Measurements from ENCODE around the gene FBN1. TPM values are rescaled to one million over a fixed set of nuclear protein-coding genes. Genes with fewer than 3 reads are reported as not detected.

FBN1 gene
- total RNA-seq, 4 donors from 2014 or later = 153 to 266 (median 203) TPM

DNA sequence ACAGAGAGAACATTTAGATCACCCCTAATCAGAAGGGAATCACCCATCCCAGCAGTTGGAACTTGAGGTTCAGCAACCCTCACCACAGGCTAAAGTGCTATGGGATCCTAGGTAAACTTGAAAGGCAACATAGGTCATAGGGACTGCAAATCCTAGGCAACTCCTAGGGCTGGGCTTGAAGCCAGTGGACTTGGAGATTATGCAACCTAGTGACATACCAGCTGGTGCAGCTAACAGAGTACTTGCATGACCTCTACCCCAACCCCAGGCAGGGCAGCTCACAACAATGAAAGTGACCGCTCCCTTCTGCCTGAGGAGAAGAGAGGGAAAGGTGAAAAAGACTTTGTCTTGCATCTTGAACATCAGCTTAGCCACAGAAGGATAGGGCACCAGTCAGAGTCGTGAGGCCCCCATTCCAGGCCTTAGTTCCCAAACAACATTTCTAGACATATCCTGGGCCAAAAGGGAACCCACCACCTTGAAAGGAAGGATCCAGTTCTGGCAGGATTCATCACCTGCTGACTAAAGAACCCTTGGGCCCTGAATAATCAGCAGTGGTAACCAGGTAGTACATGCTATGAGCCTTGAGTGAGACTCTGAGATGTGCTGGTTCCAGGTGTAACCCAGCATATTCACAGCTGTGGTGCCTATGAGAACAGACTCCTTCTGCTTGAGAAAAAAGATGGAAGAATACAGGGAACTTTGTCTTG lies 37.6 kb upstream of the FBN1 start:
- H3K27ac ChIP-seq = no peak overlapping the region
- ATAC-seq = peak; percentile 88
- 100% methylated on average over 1 to 2 of the region's 2 CpGs for WGBS, 2 donors (ENCODE audit: low coverage in 1 of 2)
- no peaks in the 10 kb centered on the region for H3K27me3 ChIP-seq
- no peaks in the 10 kb centered on the region for H3K4me1 ChIP-seq
- H3K9me3 ChIP-seq = no peaks in the 10 kb centered on the region
- no peak overlapping the region for H3K4me3 ChIP-seq
- TF ChIP-seq, protein P1, sequence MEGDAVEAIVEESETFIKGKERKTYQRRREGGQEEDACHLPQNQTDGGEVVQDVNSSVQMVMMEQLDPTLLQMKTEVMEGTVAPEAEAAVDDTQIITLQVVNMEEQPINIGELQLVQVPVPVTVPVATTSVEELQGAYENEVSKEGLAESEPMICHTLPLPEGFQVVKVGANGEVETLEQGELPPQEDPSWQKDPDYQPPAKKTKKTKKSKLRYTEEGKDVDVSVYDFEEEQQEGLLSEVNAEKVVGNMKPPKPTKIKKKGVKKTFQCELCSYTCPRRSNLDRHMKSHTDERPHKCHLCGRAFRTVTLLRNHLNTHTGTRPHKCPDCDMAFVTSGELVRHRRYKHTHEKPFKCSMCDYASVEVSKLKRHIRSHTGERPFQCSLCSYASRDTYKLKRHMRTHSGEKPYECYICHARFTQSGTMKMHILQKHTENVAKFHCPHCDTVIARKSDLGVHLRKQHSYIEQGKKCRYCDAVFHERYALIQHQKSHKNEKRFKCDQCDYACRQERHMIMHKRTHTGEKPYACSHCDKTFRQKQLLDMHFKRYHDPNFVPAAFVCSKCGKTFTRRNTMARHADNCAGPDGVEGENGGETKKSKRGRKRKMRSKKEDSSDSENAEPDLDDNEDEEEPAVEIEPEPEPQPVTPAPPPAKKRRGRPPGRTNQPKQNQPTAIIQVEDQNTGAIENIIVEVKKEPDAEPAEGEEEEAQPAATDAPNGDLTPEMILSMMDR (IDR thresholded peaks at IDR 0.05) = no peak
- TF ChIP-seq POLR2A (IDR thresholded peaks at IDR 0.05) (no peak), EP300 (IDR thresholded peaks at IDR 0.05) (no peak), POLR2AphosphoS5 (IDR thresholded peaks at IDR 0.05) (no peak)
- H3K36me3 ChIP-seq = no peaks in the 10 kb centered on the region

DNA sequence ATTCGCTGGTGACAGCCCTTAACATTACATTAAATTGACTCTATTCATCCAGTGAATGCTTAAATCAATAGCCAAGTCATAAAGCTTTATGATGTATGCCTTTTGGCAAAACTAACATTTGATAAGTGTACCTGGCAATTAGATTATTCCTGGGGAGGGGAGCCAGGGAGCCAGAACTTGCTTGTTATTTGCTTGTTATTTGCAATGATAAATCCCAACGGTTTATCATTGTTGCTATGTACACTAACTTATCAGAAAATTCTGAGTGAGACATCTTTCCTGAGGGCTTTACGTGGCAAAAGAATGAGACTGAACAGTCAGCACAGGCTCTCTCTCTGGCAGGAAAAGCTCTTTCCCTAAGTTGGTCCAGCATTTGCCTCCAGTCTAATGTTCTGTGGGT lies 35.8 kb upstream of the FBN1 start:
- 82 to 89% methylated on average over 3 of the region's 3 CpGs for WGBS, 2 donors (ENCODE audit: low coverage in 1 of 2)
- no peak overlapping the region for H3K4me3 ChIP-seq
- no peaks in the 10 kb centered on the region for H3K9me3 ChIP-seq
- no peak for ATAC-seq
- H3K27me3 ChIP-seq = no peaks in the 10 kb centered on the region
- H3K4me1 ChIP-seq = no peaks in the 10 kb centered on the region
- TF ChIP-seq, protein P1 (IDR thresholded peaks at IDR 0.05) = no peak
- TF ChIP-seq POLR2A (IDR thresholded peaks at IDR 0.05) (no peak), EP300 (IDR thresholded peaks at IDR 0.05) (no peak), POLR2AphosphoS5 (IDR thresholded peaks at IDR 0.05) (no peak)
- H3K27ac ChIP-seq = no peak overlapping the region
- H3K36me3 ChIP-seq = no peaks in the 10 kb centered on the region

DNA sequence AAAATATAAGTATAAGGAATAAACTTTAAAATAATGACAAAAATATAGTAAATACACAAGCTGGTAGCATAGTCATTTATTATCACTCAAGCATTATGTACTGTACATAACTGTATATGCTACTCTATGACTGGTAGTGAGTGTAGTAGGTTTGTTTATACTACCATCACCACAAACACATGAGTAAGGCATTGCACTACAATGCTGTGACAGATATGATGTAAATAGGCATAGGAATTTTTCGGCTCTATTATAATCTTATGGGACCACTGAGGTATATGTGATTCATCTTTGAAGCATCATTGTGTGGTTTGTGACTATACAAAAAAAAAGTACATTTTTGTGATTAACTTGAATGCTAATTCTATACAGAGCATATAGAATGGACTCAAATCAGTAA lies 35.3 kb upstream of the FBN1 start:
- no peaks in the 10 kb centered on the region for H3K4me1 ChIP-seq
- H3K4me3 ChIP-seq = no peak overlapping the region

GRCh38 chr15:48679952-48680351 lies 34.4 kb upstream of the FBN1 start:
- TF ChIP-seq, protein P1 (IDR thresholded peaks at IDR 0.05) = no peak
- TF ChIP-seq POLR2A (IDR thresholded peaks at IDR 0.05) (no peak), POLR2AphosphoS5 (IDR thresholded peaks at IDR 0.05) (no peak), EP300 (IDR thresholded peaks at IDR 0.05) (no peak)
- no peak for ATAC-seq
- Histone ChIP-seq H3K4me3 (no peak overlapping the region), H3K27ac (no peak overlapping the region), H3K27me3 (no peaks in the 10 kb centered on the region), H3K36me3 (no peaks in the 10 kb centered on the region), H3K9me3 (no peaks in the 10 kb centered on the region), H3K4me1 (no peaks in the 10 kb centered on the region)
- 60 to 82% methylated on average over 1 to 2 of the region's 2 CpGs for WGBS, 2 donors (ENCODE audit: low coverage in 1 of 2)

More for the DNA sequence above, 35.3 kb upstream of the FBN1 start:
- ATAC-seq = no peak
- Histone ChIP-seq H3K27me3 (no peaks in the 10 kb centered on the region), H3K27ac (no peak overlapping the region), H3K36me3 (no peaks in the 10 kb centered on the region), H3K9me3 (no peaks in the 10 kb centered on the region)
- 80 to 83% methylated on average over 1 of the region's 1 CpG for WGBS, 2 donors (ENCODE audit: low coverage in 1 of 2)
- TF ChIP-seq, protein P1 (IDR thresholded peaks at IDR 0.05) = no peak
- TF ChIP-seq POLR2A (IDR thresholded peaks at IDR 0.05) = no peak
- TF ChIP-seq EP300 (IDR thresholded peaks at IDR 0.05) = no peak
- no peak for TF ChIP-seq POLR2AphosphoS5 (IDR thresholded peaks at IDR 0.05)

DNA sequence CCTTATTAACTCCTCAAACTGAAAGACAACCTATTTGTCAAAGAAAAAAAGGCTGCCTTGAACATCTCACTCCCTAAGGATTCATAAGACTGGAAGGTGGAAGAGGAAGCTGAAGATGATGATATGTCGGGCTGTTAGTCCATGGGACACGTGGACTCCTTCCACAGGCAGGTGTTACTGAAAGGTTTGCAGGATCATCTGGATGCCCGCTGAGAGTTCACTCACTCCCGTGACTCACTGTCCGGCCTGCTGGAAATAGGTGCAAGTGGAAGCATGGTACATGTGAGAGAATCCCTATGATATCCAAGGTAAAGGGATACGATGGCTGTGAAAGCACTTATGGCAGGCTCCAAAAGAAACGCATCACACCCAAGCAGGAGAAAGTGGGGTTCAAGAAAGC lies 33.3 kb upstream of the FBN1 start:
- H3K9me3 ChIP-seq = no peaks in the 10 kb centered on the region
- no peak for ATAC-seq
- H3K36me3 ChIP-seq = no peaks in the 10 kb centered on the region
- no peaks in the 10 kb centered on the region for H3K4me1 ChIP-seq
- no peak overlapping the region for H3K4me3 ChIP-seq
- TF ChIP-seq EP300 (IDR thresholded peaks at IDR 0.05) (no peak), POLR2AphosphoS5 (IDR thresholded peaks at IDR 0.05) (no peak), POLR2A (IDR thresholded peaks at IDR 0.05) (no peak)
- TF ChIP-seq, protein P1 (IDR thresholded peaks at IDR 0.05) = no peak
- no peaks in the 10 kb centered on the region for H3K27me3 ChIP-seq
- H3K27ac ChIP-seq = no peak overlapping the region
- 93 to 96% methylated on average over 2 to 5 of the region's 7 CpGs for WGBS, 2 donors (ENCODE audit: low coverage in 1 of 2)
